Brain microvascular endothelial cell (primary cell): Measurements from ENCODE around the gene ALKAL2.

Experiments
- DNase-seq: peaks from one replicate; pipeline ENCODE4 v3.0.0-alpha.2; 2020
- H3K27ac ChIP-seq: fragments of 250-450 bp; sonication (Bioruptor Pico); 2 replicates; pipeline ENCODE4 v1.5.1; 2020; ENCODE audit warnings: mild to moderate bottlenecking, moderate library complexity
- H3K27me3 ChIP-seq: fragments of 250-450 bp; sonication (Bioruptor Pico); replicated peaks from 2 replicates; pipeline ENCODE4 v1.5.1; 2020; ENCODE audit warnings: mild to moderate bottlenecking
- H3K36me3 ChIP-seq: fragments of 250-450 bp; sonication (Bioruptor Pico); replicated peaks from 2 replicates; pipeline ENCODE4 v1.5.1; 2020; ENCODE audit warnings: mild to moderate bottlenecking
- H3K4me3 ChIP-seq: 2 replicates; pipeline ENCODE4 v1.5.1; 2011; ENCODE audit warnings: low read depth, mild to moderate bottlenecking, control low read depth, low read length, moderate library complexity
- in situ Hi-C: cut with HindIII; loops from 2 replicates; pipeline ENCODE4 v1.10.0; 2017; ENCODE audit warnings: low sequenced_read_pairs, low pct_ligation_motif_present
- TF ChIP-seq, protein P1 (sequence below): IDR thresholded peaks from 2 replicates; pipeline ENCODE4 v1.5.1; 2011; ENCODE audit warnings: low read depth, mild to moderate bottlenecking, moderate library complexity, low read length, control low read depth, inconsistent platforms; ENCODE audit errors: missing control alignments

ALKAL2 gene

DNA sequence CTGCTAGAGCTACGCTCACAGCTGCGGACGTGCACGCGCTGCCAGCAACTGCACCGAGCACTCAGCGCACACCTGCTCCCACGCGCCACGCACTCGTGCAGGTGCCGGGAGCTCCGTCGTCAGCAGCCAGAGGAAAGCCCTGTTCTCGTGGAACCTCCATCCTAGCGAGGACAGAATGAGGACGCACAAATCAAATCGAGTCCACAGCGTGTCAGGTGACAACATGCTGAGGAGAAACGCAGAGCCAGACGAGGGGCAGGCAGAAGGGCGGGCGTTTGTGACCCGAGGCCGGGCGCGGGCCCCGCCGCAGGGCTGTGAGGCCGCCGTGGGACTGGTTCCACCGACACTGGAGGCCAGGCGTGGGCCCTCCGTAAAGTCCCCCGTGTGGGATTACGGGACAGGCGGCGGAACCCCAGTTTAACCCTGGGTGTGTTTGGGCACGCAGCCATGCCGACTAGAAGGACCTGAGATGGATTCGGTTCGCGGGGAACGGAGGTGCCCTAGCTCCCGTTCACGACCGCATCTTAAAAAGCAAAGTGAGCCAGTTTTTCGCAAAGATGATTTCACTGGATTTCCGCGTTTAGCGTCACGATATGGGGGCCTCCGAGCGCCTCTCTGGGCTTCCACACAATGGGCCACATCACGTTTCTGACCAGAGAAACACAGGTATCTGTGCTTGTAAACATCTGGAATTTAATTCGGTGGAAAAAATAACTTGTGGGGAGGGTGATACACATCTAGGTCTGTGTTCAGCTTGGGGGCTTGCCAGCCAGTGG is 26.9 kb upstream of the ALKAL2 start:
- Histone ChIP-seq H3K27ac (no peak overlapping the region), H3K4me3 (no peak overlapping the region), H3K27me3 (no peaks in the 10 kb centered on the region), H3K36me3 (no peaks in the 10 kb centered on the region)
- TF ChIP-seq, protein P1, sequence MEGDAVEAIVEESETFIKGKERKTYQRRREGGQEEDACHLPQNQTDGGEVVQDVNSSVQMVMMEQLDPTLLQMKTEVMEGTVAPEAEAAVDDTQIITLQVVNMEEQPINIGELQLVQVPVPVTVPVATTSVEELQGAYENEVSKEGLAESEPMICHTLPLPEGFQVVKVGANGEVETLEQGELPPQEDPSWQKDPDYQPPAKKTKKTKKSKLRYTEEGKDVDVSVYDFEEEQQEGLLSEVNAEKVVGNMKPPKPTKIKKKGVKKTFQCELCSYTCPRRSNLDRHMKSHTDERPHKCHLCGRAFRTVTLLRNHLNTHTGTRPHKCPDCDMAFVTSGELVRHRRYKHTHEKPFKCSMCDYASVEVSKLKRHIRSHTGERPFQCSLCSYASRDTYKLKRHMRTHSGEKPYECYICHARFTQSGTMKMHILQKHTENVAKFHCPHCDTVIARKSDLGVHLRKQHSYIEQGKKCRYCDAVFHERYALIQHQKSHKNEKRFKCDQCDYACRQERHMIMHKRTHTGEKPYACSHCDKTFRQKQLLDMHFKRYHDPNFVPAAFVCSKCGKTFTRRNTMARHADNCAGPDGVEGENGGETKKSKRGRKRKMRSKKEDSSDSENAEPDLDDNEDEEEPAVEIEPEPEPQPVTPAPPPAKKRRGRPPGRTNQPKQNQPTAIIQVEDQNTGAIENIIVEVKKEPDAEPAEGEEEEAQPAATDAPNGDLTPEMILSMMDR, result no peak
- in situ Hi-C loops, result no loop called here
- no peak for DNase-seq

DNA sequence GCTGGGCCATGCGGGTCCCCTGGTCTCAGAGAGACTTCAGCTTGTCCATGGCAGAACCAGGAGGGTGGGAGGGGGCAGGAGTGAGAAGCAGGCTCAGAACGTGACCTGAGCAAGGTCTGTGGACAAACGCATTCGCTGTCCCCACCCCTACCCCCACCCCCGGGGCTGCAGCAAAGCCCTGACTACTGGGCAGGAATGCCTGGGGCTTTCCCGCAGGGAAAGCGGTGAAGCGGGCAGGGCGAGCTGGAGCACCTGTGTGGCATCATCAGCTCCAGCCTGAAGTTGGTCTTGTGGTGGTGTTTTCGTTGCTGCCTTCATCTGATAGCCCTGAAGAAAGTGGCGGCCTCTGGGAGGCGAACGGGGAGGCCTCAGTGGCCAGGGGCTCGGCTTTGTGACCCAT is 26.1 kb upstream of the ALKAL2 start:
- no peaks in the 10 kb centered on the region for H3K36me3 ChIP-seq
- H3K4me3 ChIP-seq, result no peak overlapping the region
- no peak for DNase-seq
- in situ Hi-C loops, result no loop called here
- H3K27ac ChIP-seq, result no peak overlapping the region
- TF ChIP-seq, protein P1, result no peak
- no peaks in the 10 kb centered on the region for H3K27me3 ChIP-seq

DNA sequence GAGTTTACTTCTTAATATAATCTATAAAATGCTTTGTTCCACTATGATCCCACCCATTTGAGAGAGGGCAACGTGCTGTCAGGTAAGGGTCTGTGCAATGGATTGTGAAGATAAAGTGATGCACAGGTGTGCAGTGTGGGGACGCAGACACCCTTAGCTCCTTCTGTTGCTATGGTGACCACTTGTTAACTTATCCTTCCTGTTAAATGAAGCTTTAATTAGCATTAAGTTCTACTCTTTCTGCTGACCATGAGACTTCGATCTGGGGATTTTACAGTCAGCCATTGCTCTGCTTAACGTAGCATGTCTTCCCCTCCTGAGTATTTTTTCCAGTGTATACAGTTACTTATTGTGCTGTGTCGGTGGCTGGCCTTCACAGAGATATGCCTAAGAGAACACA is 23.1 kb upstream of the ALKAL2 start:
- Histone ChIP-seq H3K27me3 (no peaks in the 10 kb centered on the region), H3K27ac (no peak overlapping the region), H3K4me3 (no peak overlapping the region), H3K36me3 (no peaks in the 10 kb centered on the region)
- TF ChIP-seq, protein P1, result no peak
- in situ Hi-C loops, result no loop called here
- DNase-seq, result no peak

DNA sequence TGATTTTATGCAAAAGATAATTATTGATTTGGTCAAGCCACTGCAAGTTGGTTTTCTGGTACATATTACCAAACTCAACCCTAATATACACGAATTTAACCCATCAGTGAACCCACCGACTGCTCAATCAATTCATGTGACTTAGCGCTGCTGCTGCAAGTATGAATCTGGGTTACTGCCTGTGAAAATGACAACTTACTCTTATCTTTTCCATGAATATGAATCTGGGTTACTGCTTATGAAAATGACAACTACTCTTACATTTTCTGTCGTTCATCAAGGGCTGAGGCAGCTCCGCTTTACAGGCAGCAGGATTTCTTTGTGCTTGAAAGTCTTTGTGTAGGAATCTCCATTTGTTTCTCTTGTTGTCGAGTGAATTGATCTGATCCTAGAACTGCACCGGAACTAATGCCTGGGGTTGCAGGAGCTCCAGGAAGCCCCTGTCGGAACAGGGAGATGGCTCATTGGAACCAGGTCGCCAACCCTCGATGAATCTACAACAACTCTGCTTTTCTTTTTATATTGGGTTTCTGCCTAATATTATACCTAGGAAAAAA is 22.1 kb upstream of the ALKAL2 start:
- Histone ChIP-seq H3K36me3 (no peaks in the 10 kb centered on the region), H3K4me3 (no peak overlapping the region), H3K27me3 (no peaks in the 10 kb centered on the region), H3K27ac (no peak overlapping the region)
- no peak for DNase-seq
- TF ChIP-seq, protein P1, result no peak
- in situ Hi-C loops, result no loop called here

DNA sequence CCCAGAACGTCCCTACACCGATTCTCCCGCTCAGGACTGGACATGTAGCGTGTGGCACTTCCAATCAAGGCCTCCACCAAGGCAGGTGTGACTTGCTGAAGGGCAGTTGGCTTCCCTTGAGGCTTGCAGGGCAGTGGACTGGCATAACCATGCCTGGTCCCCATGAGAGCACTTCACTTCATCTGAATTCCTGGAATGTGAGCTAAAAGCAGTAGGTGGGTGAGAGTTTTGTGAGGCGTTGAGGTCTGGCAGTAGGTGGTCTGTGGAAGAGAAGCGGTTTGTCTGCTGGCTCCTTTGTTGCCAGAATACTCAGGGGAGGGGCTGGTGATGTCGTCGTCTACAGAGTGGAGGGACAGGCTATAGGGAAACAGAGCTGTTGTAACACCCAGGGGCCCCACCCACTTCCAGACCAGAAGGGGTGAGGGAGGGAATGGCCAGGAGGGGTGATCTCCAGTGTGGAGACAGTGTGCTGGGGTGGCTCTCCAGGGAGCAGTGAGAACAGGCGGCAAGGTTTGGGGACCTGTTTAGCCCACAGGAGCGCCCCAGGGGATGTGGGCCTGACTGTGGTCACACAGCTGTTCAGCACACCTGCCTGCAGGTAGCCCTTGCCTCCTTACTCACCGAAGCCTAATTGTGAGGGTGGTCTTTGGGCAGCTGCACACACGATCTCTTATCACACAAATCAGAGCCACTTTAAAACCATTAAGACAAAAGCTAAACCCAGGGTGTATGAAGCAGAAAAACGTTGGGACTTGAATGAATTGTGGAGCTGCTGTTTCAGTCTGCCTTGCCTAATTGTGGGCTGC is 21.5 kb upstream of the ALKAL2 start:
- Histone ChIP-seq H3K27me3 (no peaks in the 10 kb centered on the region), H3K27ac (no peak overlapping the region), H3K36me3 (no peaks in the 10 kb centered on the region), H3K4me3 (no peak overlapping the region)
- no peak for DNase-seq
- in situ Hi-C loops, result no loop called here
- TF ChIP-seq, protein P1, result no peak
